GM12891 (cell line): ENCODE results near the gene ANXA6.

Experiments
- POLR2A ChIP-seq: IDR thresholded peaks from 2 replicates; pipeline ENCODE4 v1.6.1; 2011; ENCODE audit warnings: low read depth, low read length, control low read depth
- POLR2AphosphoS5 ChIP-seq: IDR thresholded peaks from 2 replicates; pipeline ENCODE4 v1.6.1; 2011; ENCODE audit warnings: low read depth, low read length, control low read depth
- TAF1 ChIP-seq: IDR thresholded peaks from 2 replicates; pipeline ENCODE4 v1.6.1; 2011; ENCODE audit warnings: low read depth, low read length, control low read depth

DNA sequence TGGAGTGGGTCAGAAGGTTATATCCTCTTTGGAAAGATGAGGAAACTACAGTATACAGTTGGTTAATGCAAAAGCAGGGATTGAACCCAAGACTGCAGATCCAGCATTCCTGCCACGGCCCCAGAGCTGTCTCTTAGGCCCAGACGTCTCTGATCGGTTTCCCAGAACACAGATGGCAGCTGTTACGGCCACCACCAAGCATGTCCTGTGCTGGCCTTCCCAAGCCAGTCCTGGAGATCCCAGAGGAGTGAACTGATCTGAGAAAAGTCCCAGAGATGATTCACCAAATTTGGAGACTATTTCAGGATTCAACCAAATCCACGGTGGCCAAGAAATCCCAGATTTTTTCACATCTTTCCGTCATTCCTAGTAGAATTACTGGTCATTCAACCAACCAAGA lies 96.8 kb downstream of the ANXA6 start:
- TF ChIP-seq POLR2A, result no peak
- no peak for TF ChIP-seq TAF1
- no peak for TF ChIP-seq POLR2AphosphoS5
